ENCODE measurements around the gene CDCA4.

DNA sequence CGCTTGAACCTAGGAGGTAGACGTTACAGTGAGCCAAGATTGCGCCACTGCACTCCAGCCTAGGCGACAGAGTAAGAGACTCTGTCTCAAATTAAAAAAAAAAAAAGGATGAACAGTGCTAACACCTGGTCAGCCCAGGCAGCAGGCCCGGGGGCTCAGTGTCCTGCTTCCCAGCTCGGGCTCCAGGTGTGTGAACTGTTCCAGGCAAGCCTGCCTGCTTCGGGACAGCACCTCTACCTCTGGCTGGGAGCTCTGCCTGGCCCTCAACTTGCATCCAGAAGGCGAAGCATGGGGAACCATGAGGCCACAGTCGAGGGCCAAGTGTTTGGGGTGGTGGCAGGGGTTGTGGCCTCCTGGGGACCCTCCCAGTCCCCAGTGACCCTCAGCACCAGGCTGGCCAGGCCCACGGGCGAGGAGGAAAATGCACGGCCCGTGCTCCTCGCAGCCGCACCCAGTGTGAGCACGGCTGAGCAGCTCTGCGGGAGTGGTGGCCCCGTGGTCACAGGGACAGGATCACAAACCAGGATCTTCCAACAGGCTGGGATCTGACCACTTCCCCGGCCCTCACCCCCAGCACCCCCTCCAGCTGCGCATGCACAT lies 15.5 kb downstream of the CDCA4 start:
- no peak for TF ChIP-seq SIN3A (IDR thresholded peaks at IDR 0.05; ENCODE audit: borderline replicate concordance, insufficient read depth, low read length)
- TF ChIP-seq POLR2AphosphoS5 (IDR thresholded peaks at IDR 0.05; ENCODE audit: low read depth, low read length), result no peak
